GM23338 (cell line): ENCODE measurements around the gene PPFIBP2. TPM values are rescaled to one million over a fixed set of nuclear protein-coding genes. Genes with fewer than 3 reads are reported as not detected.
"Not testable (repeated sequence)": the region's sequence is repeated elsewhere in the genome, so short reads cannot be mapped to it uniquely, and the experiment has no call there.

ENCODE experiments used
- ATAC-seq: fragments of 200-7000 bp; cut with Tn5 transposase; 3 replicates; pipeline ENCODE4 v1.9.1; 2020
- DNase-seq: peaks from one replicate; pipeline ENCODE4 v3.0.0-alpha.2; 2015; ENCODE audit warnings: low spot score
- H2AFZ ChIP-seq: fragments of 200-600 bp; sonication (generic); 2 replicates; pipeline ENCODE4 v1.8.0; 2016; ENCODE audit warnings: antibody characterized with exemption, mild to moderate bottlenecking, moderate library complexity
- H3F3A ChIP-seq: fragments of 200-600 bp; sonication (generic); replicated peaks from 2 replicates; pipeline ENCODE4 v1.8.0; 2017; ENCODE audit warnings: antibody characterized with exemption, mixed run types, low read depth
- H3K27ac ChIP-seq: fragments of 200-600 bp; sonication (generic); 2 replicates; pipeline ENCODE4 v1.6.1; 2016; ENCODE audit warnings: low read depth
- H3K27me3 ChIP-seq: fragments of 200-600 bp; sonication (generic); 2 replicates; pipeline ENCODE4 v1.8.0; 2016; ENCODE audit warnings: mild to moderate bottlenecking, mixed run types, moderate library complexity; ENCODE audit not compliant: insufficient read depth
- H3K36me3 ChIP-seq: fragments of 200-600 bp; sonication (generic); 2 replicates; pipeline ENCODE4 v1.8.0; 2016; ENCODE audit warnings: mild to moderate bottlenecking; ENCODE audit not compliant: insufficient read depth
- H3K4me1 ChIP-seq: fragments of 200-600 bp; sonication (generic); 2 replicates; pipeline ENCODE4 v1.8.0; 2016; ENCODE audit warnings: mild to moderate bottlenecking, moderate library complexity; ENCODE audit not compliant: insufficient read depth
- H3K4me2 ChIP-seq: fragments of 200-600 bp; sonication (generic); 2 replicates; pipeline ENCODE4 v1.7.1; 2017; ENCODE audit warnings: mixed run types
- H3K4me3 ChIP-seq: fragments of 200-600 bp; sonication (generic); 2 replicates; pipeline ENCODE4 v1.6.1; 2016; ENCODE audit warnings: mixed run types
- H3K79me2 ChIP-seq: fragments of 200-600 bp; sonication (generic); replicated peaks from 2 replicates; pipeline ENCODE4 v1.8.0; 2017; ENCODE audit warnings: mild to moderate bottlenecking; ENCODE audit not compliant: insufficient read depth
- H3K9me2 ChIP-seq: fragments of 200-600 bp; sonication (generic); 2 replicates; pipeline ENCODE4 v1.8.0; 2017; ENCODE audit not compliant: insufficient read depth
- H4K20me1 ChIP-seq: fragments of 200-600 bp; sonication (generic); replicated peaks from 2 replicates; pipeline ENCODE4 v1.8.0; 2017; ENCODE audit warnings: mild to moderate bottlenecking; ENCODE audit not compliant: insufficient read depth
- H3K27ac Mint-ChIP-seq: 2 replicates; pipeline ENCODE4 v1.8.0; 2020; ENCODE audit warnings: inconsistent platforms, mild to moderate bottlenecking, moderate library complexity, mixed read lengths
- H3K27me3 Mint-ChIP-seq: 3 replicates; pipeline ENCODE4 v1.8.0; 2022; ENCODE audit warnings: low read depth, mild to moderate bottlenecking, moderate library complexity, mixed read lengths, inconsistent platforms; ENCODE audit not compliant: insufficient read depth, poor library complexity
- H3K36me3 Mint-ChIP-seq: 3 replicates; pipeline ENCODE4 v1.8.0; 2021; ENCODE audit warnings: low read depth, mild to moderate bottlenecking, inconsistent platforms, moderate library complexity, mixed read lengths
- H3K4me1 Mint-ChIP-seq: 3 replicates; pipeline ENCODE4 v1.8.0; 2020; ENCODE audit warnings: mild to moderate bottlenecking, inconsistent platforms, mixed read lengths
- H3K4me3 Mint-ChIP-seq: 3 replicates; pipeline ENCODE4 v1.8.0; 2021; ENCODE audit warnings: moderate library complexity, mild to moderate bottlenecking, inconsistent platforms, mixed read lengths
- H3K9me3 Mint-ChIP-seq: 3 replicates; pipeline ENCODE4 v1.8.0; 2020; ENCODE audit warnings: moderate library complexity, mild to moderate bottlenecking, inconsistent platforms, mixed read lengths
- EZH2 ChIP-seq: fragments of 200-600 bp; sonication (generic); IDR thresholded peaks from one replicate; pipeline ENCODE4 v1.8.0; 2017; ENCODE audit warnings: antibody characterized with exemption, mild to moderate bottlenecking, low read depth; ENCODE audit not compliant: unreplicated experiment
- NANOG ChIP-seq: IDR thresholded peaks from 2 replicates; pipeline ENCODE4 v1.6.1; 2016; ENCODE audit warnings: antibody characterized with exemption, borderline replicate concordance
- POLR2AphosphoS5 ChIP-seq: IDR thresholded peaks from 2 replicates; pipeline ENCODE4 v1.6.1; 2016; ENCODE audit warnings: antibody characterized with exemption, low read depth
- REST ChIP-seq: IDR thresholded peaks from one replicate; pipeline ENCODE4 v1.6.1; 2018; ENCODE audit warnings: antibody characterized with exemption; ENCODE audit not compliant: unreplicated experiment
- ZNF331 ChIP-seq: fragments of 250-450 bp; sonication (Bioruptor Pico); IDR thresholded peaks from 2 replicates; pipeline ENCODE4 v1.5.0; 2020; ENCODE audit warnings: low read depth, mild to moderate bottlenecking, moderate library complexity
- ZNF462 ChIP-seq: fragments of 250-450 bp; sonication (Bioruptor Pico); IDR thresholded peaks from 2 replicates; pipeline ENCODE4 v1.5.0; 2020; ENCODE audit warnings: mild to moderate bottlenecking, moderate library complexity
- polyA plus RNA-seq: library from polyadenylated mRNA; unstranded; fragments of >200 nt; fragmentation: Nextera tagmentation; extraction: Ambion mirVana; gene quantifications from 2 replicates; pipeline ENCODE4 v1.2.1, GENCODE V29; 2016
- total RNA-seq: library from RNA; depleted of rRNA; stranded (reverse); fragments of >200 nt; shearing (Covaris generic); gene quantifications from 2 replicates; pipeline ENCODE4 v1.2.3, GENCODE V29; 2014
- TF ChIP-seq, protein P1 (sequence below), 2 experiments: fragments of 200-600 bp in 1 of 2; sonication (generic) in 1 of 2; conservative IDR thresholded peaks; 2 replicates each; pipeline versions ENCODE4 v1.5.1 to v1.6.1; 2016 to 2017; ENCODE audit warnings: antibody characterized with exemption in 2 of 2, low read depth in 2 of 2, mild to moderate bottlenecking in 2 of 2, moderate library complexity in 1 of 2

The PPFIBP2 gene
- total and polyA plus RNA-seq, 2 experiments from 2014 or later, result 7.1 to 14.8 TPM

GRCh38 chr11:7516475-7516874, 2.7 kb downstream of the PPFIBP2 start (continued):
- TF ChIP-seq, protein P1, sequence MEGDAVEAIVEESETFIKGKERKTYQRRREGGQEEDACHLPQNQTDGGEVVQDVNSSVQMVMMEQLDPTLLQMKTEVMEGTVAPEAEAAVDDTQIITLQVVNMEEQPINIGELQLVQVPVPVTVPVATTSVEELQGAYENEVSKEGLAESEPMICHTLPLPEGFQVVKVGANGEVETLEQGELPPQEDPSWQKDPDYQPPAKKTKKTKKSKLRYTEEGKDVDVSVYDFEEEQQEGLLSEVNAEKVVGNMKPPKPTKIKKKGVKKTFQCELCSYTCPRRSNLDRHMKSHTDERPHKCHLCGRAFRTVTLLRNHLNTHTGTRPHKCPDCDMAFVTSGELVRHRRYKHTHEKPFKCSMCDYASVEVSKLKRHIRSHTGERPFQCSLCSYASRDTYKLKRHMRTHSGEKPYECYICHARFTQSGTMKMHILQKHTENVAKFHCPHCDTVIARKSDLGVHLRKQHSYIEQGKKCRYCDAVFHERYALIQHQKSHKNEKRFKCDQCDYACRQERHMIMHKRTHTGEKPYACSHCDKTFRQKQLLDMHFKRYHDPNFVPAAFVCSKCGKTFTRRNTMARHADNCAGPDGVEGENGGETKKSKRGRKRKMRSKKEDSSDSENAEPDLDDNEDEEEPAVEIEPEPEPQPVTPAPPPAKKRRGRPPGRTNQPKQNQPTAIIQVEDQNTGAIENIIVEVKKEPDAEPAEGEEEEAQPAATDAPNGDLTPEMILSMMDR (conservative IDR thresholded peaks at IDR 0.05; ENCODE audit: low read depth in 2 of 2), result no peak
- TF ChIP-seq POLR2AphosphoS5, result no peak
- TF ChIP-seq EZH2, result no peak
- TF ChIP-seq REST, result no peak
- no peak for TF ChIP-seq ZNF331 (CRISPR knock-in tag)

DNA sequence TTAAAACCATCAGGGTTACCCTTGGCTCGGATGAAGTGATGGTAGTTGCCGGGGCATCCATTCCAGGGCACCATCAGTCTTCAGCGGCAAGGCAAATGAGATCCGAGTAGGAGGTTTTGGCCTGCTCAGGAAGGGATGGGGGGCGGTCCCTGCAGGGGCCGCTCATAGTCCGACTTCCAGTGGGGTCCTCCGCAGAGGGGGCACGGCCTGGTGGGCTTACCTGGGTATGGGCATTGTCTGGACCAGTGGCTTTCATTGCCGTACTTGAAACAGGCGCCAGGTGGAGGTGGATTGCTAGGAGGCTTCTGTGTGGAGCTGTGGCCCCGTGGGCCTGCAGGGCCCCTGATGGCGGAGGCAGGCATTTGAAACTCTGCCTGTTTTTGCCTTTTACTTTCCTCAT, 3.9 kb downstream of the PPFIBP2 start:
- peaks cover 23% of the 10 kb centered on the region for H3K27me3 ChIP-seq
- not testable (repeated sequence) for H3K27ac Mint-ChIP-seq, H3F3A ChIP-seq, DNase-seq, H3K36me3 Mint-ChIP-seq, H3K36me3 ChIP-seq, H3K4me3 ChIP-seq, H3K27ac ChIP-seq, H2AFZ ChIP-seq, H4K20me1 ChIP-seq, H3K4me2 ChIP-seq, H3K4me3 Mint-ChIP-seq, ATAC-seq, H3K9me3 Mint-ChIP-seq, H3K9me2 ChIP-seq, H3K79me2 ChIP-seq
- Mint-ChIP-seq H3K27me3 (peaks cover 13% of the 10 kb centered on the region), H3K4me1 (peaks cover 19% of the 10 kb centered on the region)
- H3K4me1 ChIP-seq, result peaks cover 20% of the 10 kb centered on the region; the same call in 1 of the 2 replicates

- 0 out of 2 replicates have a peak, but pooled peaks cover 8% of the 10 kb centered on the region for H3K9me2 ChIP-seq
- peaks cover 23% of the 10 kb centered on the region for H3K27me3 ChIP-seq
- DNase-seq (no peak), ATAC-seq (no peak)
- peaks cover 11% of the 10 kb centered on the region for H3K27me3 Mint-ChIP-seq
- no peaks in the 10 kb centered on the region for H3K36me3 Mint-ChIP-seq
- no peaks in the 10 kb centered on the region; the same call in 1 of the 2 replicates for H4K20me1 ChIP-seq
- H3K27ac Mint-ChIP-seq, result no peak overlapping the region
- H3K36me3 ChIP-seq, result no peaks in the 10 kb centered on the region
- H3K4me3 ChIP-seq, result no peak overlapping the region
- no peak overlapping the region for H2AFZ ChIP-seq
- no peaks in the 10 kb centered on the region for H3K79me2 ChIP-seq
- H3K27ac ChIP-seq, result no peak overlapping the region
- H3K4me1 Mint-ChIP-seq, result peaks cover 17% of the 10 kb centered on the region
- no peaks in the 10 kb centered on the region for H3F3A ChIP-seq
- no peaks in the 10 kb centered on the region; the same call in 1 of the 3 replicates for H3K9me3 Mint-ChIP-seq
- H3K4me2 ChIP-seq, result no peak overlapping the region
- no peak overlapping the region for H3K4me3 Mint-ChIP-seq
- H3K4me1 ChIP-seq, result peaks cover 15% of the 10 kb centered on the region; the same call in 1 of the 2 replicates
- TF ChIP-seq NANOG, result no peak
- TF ChIP-seq ZNF462, result no peak
These were observed 5.2 kb downstream of the PPFIBP2 start for GRCh38 chr11:7518811-7519562.
